Activated naive CD8-positive, alpha-beta T cell treated with anti-CD3 and anti-CD28 coated beads for 36 hours (primary cell): Measurements from ENCODE around the gene GHITM. TPM values are rescaled to one million over a fixed set of nuclear protein-coding genes. Genes with fewer than 3 reads are reported as not detected.
A peak's percentile ranks its signal among the peaks of the same experiment; 100 is the strongest.
"Not testable (repeated sequence)": the region's sequence is repeated elsewhere in the genome, so short reads cannot be mapped to it uniquely, and the experiment has no call there.

Source experiments
- DNase-seq: peaks from one replicate; pipeline ENCODE4 v3.0.0; 2021
- H3K27ac Mint-ChIP-seq: one replicate; pipeline ENCODE4 v1.8.0; 2022; ENCODE audit warnings: mild to moderate bottlenecking, moderate library complexity, mixed read lengths
- H3K27me3 Mint-ChIP-seq: one replicate; pipeline ENCODE4 v1.8.0; 2022; ENCODE audit warnings: mild to moderate bottlenecking, mixed read lengths
- H3K36me3 Mint-ChIP-seq: one replicate; pipeline ENCODE4 v1.8.0; 2021; ENCODE audit warnings: mild to moderate bottlenecking, mixed read lengths
- H3K4me1 Mint-ChIP-seq: one replicate; pipeline ENCODE4 v1.8.0; 2021; ENCODE audit warnings: mixed read lengths
- H3K4me3 Mint-ChIP-seq: one replicate; pipeline ENCODE4 v1.8.0; 2022; ENCODE audit warnings: mild to moderate bottlenecking, moderate library complexity, mixed read lengths
- H3K9me3 Mint-ChIP-seq: one replicate; pipeline ENCODE4 v1.8.0; 2022; ENCODE audit warnings: mixed read lengths
- total RNA-seq, 2 experiments: library from RNA; stranded (reverse); gene quantifications; one replicate each; pipeline ENCODE4 v1.2.3, GENCODE V29; 2021

Gene GHITM
- total RNA-seq, 2 experiments from 2014 or later: 218 to 227 TPM

DNA sequence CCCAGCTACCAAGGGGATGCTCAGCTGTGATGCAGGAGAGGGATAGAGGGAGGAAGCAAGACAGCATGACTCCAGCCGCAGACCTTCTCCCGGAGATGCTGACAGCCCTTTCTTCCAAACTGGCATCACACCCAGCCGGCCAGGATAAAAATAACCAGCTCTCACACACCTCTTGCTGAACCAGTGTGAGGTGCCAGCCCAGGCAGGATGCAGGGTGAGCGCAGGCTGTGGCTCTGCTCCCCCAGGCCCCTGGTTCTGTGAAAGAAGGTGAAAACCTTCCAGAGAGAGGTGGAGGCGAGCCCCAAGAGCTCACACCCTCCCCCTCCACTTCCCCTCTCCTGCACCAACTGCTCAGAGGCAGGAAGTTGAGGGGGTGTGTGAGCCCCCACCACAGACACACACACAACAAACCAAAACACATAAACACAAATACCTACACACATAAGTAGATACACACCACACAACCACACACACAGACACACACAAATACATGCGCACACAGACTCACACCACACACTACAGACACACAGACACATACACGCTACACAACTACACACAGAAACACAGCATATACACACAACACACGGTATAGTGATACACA is 38.3 kb downstream of the GHITM start:
- Mint-ChIP-seq H3K27me3 (no peaks in the 10 kb centered on the region), H3K4me1 (peaks cover 8% of the 10 kb centered on the region), H3K36me3 (no peaks in the 10 kb centered on the region), H3K4me3 (no peak overlapping the region), H3K27ac (no peak overlapping the region), H3K9me3 (no peaks in the 10 kb centered on the region)
- peak; percentile 34 for DNase-seq

DNA sequence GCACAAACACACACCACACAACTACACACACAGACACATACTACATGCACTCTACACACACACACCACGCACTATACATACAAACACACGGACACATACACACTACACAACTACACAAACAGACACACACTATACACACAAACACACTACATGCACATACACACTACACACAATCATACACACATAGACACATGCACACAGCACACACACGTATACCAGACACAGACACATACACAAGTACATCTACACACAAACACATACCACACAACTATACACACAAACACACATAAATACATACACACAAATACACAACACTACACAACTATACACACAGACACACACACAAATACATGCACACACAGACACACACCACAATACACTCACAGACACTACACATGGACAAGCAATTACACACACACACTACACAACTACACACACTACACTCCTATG is 38.9 kb downstream of the GHITM start:
- DNase-seq: no peak
- H3K27me3 Mint-ChIP-seq: no peaks in the 10 kb centered on the region
- H3K36me3 Mint-ChIP-seq: no peaks in the 10 kb centered on the region
- no peak overlapping the region for H3K27ac Mint-ChIP-seq
- H3K9me3 Mint-ChIP-seq: no peaks in the 10 kb centered on the region
- H3K4me1 Mint-ChIP-seq: peaks cover 8% of the 10 kb centered on the region
- H3K4me3 Mint-ChIP-seq: no peak overlapping the region

DNA sequence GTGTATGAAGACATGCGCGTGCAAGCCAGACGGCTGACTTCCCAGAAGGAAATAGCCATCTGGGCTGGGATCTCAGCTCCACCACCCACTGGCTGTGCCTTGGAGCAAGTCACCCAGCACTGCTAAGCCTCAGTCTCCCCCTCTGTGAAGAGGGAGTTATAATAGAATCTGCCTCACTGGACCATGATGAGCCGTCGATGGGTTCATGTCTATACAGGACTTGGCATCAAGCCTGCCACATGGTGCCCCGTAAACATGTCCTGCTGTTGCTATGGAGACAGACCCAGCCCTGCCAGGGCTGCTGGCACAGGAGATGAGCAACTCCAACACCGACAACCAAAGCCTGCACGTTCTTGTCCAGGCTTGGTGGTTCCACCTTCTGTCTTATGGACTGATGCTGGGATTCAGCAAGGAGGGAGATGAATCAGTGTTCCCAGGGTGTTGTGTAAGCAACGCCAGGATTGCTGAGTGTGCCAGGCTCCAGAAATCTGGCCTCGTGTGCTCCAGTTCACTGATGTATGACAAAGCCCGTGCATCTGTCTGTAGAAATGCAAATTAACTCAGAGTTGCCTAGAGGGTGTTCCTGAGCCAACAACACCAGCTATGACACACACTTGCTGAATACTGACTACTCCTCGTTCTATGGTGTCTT is 39.9 kb downstream of the GHITM start:
- no peaks in the 10 kb centered on the region for H3K27me3 Mint-ChIP-seq
- H3K4me3 Mint-ChIP-seq: no peak overlapping the region
- no peak overlapping the region for H3K27ac Mint-ChIP-seq
- no peak for DNase-seq
- peaks cover 8% of the 10 kb centered on the region for H3K4me1 Mint-ChIP-seq
- no peaks in the 10 kb centered on the region for H3K9me3 Mint-ChIP-seq
- H3K36me3 Mint-ChIP-seq: no peaks in the 10 kb centered on the region

DNA sequence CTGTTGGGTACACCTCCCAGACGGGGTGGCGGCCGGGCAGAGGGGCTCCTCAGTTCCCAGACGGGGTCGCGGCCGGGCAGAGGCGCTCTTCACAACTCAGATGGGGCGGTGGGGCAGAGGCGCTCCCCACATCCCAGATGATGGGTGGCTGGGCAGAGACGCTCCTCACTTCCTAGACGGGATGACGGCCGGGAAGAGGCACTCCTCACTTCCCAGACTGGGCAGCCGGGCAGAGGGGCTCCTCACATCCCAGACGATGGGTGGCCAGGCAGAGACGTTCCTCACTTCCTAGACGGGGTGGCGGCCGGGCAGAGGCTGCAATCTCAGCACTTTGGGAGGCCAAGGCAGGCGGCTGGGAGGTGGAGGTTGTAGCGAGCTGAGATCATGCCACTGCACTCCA is 41.1 kb downstream of the GHITM start:
- not testable (repeated sequence) for H3K27ac Mint-ChIP-seq, H3K36me3 Mint-ChIP-seq, H3K27me3 Mint-ChIP-seq, H3K4me3 Mint-ChIP-seq, H3K4me1 Mint-ChIP-seq, H3K9me3 Mint-ChIP-seq, DNase-seq

DNA sequence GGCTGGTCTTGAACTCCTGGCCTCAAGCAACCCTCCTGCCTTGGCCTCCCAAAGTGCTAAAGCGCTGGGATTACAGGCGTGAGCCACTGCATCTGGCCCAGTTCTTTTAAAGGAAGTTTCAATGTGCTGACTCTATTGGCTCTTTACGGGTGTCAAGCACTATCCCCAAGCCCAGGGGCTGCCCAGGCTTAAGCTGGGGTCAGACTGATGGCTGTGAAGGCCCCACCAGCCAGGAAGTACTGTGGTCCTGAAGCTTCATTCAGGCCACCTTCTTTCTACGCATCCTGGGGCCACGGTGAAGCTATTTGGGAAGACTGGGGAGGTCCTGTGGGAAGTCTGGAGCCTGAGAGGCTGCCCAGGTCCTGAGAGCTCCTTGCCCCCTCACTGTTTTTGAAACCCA is 42.3 kb downstream of the GHITM start:
- Mint-ChIP-seq H3K27ac (no peak overlapping the region), H3K4me1 (peaks cover 6% of the 10 kb centered on the region), H3K36me3 (no peaks in the 10 kb centered on the region), H3K9me3 (no peaks in the 10 kb centered on the region), H3K27me3 (no peaks in the 10 kb centered on the region), H3K4me3 (no peak overlapping the region)
- no peak for DNase-seq

DNA sequence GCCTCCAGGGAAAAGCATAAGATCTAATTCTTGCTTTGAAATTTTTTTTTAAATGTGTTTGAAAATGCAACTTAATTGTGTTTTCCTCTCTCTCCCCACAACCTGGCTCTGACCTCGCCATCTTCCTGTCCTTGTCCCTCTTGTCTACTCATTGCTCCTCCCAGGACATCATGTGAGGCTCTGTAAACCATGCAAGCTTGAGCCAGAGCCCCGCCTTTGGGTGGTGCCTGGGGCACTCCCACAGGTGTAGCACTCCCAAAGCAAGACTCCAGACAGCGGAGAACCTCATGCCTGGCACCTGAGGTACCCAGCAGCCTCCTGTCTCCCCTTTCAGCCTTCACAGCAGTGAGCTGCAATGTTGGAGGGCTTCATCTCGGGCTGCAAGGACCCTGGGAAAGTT is 45.2 kb downstream of the GHITM start:
- H3K27ac Mint-ChIP-seq: no peak overlapping the region
- no peaks in the 10 kb centered on the region for H3K27me3 Mint-ChIP-seq
- H3K36me3 Mint-ChIP-seq: no peaks in the 10 kb centered on the region
- no peak for DNase-seq
- H3K9me3 Mint-ChIP-seq: no peaks in the 10 kb centered on the region
- no peaks in the 10 kb centered on the region for H3K4me1 Mint-ChIP-seq
- H3K4me3 Mint-ChIP-seq: no peak overlapping the region

DNA sequence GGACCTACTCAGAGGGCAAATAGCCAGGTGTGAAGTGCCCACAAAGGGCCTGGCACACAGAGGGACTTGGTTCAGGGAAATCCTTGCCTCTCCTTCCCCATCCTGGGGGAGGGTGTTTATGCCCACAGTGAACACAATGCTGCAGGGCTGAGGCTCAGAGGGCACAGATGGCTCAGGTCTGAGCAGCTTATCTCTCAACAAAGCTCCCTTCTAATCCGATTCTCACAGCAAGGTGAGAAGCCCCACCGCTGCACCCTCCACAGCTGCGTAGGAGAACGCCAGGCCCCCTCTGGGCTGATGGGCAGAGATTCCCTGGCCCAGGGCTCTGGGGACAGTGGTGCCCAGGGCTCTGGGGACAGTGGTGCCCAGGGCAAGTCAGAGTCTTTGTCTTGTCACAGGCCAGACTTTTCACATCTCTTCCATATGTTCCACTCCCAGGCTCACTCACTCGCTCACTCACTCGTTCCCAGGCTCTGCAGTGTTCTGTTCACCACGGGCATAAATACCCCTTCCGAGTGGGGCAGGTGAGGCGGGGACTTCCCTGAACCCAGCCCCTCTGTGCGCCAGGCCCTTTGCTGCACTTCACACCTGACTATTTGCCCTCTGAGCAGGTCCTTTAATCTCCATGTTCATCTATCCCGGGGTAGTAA is 46.3 kb downstream of the GHITM start:
- H3K4me1 Mint-ChIP-seq: peaks cover 2% of the 10 kb centered on the region

DNA sequence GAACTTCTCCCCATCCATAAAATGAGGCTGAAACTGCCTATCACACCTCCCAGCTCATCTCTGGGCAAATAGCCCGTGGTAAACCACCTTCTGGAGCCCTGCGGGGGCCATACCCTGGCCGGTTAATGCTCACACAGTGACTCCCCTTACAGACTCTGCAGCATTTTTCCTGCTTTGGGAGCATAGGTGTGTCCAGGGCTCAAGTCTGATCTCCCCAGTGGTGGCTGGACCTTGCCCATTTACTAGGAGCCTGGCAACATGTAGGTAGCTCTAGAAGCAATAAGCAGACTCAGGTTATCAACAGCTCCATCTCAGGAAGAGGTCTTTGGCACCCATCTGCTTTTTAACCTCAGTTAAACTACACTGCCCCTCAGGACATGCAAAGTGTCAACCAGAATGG is 49.5 kb downstream of the GHITM start:
- Mint-ChIP-seq H3K4me3 (no peak overlapping the region), H3K27me3 (peaks cover 6% of the 10 kb centered on the region), H3K9me3 (no peaks in the 10 kb centered on the region), H3K4me1 (peaks cover 11% of the 10 kb centered on the region), H3K27ac (no peak overlapping the region), H3K36me3 (no peaks in the 10 kb centered on the region)
- DNase-seq: no peak

More for the DNA sequence above, 46.3 kb downstream of the GHITM start:
- Mint-ChIP-seq H3K4me3 (no peak overlapping the region), H3K36me3 (no peaks in the 10 kb centered on the region), H3K27ac (no peak overlapping the region), H3K27me3 (no peaks in the 10 kb centered on the region), H3K9me3 (no peaks in the 10 kb centered on the region)
- DNase-seq: no peak

DNA sequence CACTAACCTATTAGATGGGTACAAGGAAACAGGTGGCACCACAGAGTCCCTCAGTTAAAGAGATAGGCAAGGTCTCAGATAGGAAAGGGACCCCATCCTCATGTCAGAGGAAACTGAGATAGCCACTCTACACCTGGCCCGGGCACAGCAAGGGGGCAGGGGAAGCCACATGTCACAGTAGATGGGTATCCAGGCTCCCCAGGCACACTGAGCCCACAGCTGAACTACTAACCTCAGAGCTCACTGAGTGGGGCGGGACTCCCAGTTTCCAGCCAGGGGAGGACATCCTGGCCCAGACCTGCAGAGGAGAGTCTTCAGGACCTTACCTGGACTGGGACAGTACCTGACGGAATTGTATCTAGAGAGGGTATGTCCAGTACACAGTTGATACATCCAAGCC is 51.3 kb downstream of the GHITM start:
- H3K36me3 Mint-ChIP-seq: no peaks in the 10 kb centered on the region
- H3K27ac Mint-ChIP-seq: no peak overlapping the region
- no peak overlapping the region for H3K4me3 Mint-ChIP-seq
- peaks cover 13% of the 10 kb centered on the region for H3K4me1 Mint-ChIP-seq
- H3K9me3 Mint-ChIP-seq: no peaks in the 10 kb centered on the region
- DNase-seq: no peak
- peaks cover 18% of the 10 kb centered on the region for H3K27me3 Mint-ChIP-seq

DNA sequence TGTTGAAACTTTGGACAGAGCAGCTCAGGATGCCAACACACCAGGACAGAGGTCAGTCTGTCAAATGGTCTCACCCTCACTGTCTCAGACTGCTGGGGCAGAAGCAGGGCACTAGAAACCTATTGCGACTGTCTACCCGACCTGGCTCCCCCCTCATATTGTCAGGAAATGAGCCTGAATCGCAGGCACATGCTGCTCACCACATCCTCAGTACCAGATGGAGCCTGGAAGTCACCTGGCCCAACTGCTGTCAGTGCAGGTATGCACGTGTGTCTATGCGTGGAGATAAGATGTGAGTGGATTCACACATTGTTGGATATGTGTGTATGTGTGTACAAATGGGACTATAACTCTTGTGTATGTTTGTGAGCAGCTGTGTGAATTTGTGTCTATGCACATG is 51.8 kb downstream of the GHITM start:
- H3K27ac Mint-ChIP-seq: no peak overlapping the region
- no peak for DNase-seq

DNA sequence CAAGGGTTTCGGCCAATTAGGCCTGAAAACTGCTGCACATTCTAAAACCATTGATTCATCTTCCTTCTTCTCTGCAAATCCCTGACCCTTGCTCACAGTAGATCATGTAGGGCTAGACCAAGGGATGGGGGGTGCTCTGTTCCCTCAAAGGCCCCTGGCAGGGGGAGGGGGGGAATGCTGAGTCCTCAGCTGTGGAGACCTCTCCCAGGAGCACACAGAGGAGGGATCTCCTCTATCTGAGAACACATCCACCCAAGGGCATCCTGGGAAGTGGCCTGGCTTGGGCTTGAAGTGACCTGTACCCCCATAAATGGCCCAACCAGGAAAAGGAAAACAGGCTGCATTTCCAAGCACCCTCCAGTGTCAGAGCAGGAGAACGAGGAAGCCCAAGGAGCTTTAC is 54.0 kb downstream of the GHITM start:
- Mint-ChIP-seq H3K4me1 (peaks cover 13% of the 10 kb centered on the region), H3K27me3 (peaks cover 28% of the 10 kb centered on the region), H3K9me3 (no peaks in the 10 kb centered on the region), H3K4me3 (no peak overlapping the region), H3K27ac (no peak overlapping the region), H3K36me3 (no peaks in the 10 kb centered on the region)
- DNase-seq: no peak

More for the DNA sequence above, 51.8 kb downstream of the GHITM start:
- Mint-ChIP-seq H3K27me3 (peaks cover 22% of the 10 kb centered on the region), H3K9me3 (no peaks in the 10 kb centered on the region), H3K4me3 (no peak overlapping the region), H3K36me3 (no peaks in the 10 kb centered on the region), H3K4me1 (peaks cover 13% of the 10 kb centered on the region)

DNA sequence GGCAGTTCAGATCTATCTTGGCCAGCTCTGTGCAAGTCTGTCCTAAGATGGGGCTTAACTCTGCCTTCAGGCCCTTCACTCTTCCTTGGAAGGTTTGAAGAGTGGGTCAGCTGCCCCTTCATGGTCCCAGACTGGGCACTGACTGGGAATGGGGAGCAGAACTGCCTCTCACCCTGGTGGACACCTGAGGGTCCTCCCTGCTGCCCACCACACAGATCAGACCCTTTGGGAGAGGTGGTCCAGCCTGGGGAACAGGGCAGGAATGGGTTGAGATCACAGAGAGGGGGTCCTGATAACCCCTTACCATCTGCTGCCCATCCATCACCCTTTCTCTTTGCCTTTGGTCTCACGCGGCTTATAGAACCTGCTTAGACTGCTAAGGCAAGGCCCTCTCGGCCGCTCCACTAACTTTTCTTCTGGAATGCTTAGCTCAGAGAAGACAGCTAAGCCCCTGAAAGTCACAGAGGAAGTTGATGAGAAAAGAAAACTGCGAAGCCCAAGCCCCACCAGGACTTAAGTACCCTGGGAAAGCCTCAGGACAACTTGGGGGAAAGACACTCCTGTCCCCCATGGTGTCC is 54.6 kb downstream of the GHITM start:
- peaks cover 28% of the 10 kb centered on the region for H3K27me3 Mint-ChIP-seq
- H3K4me3 Mint-ChIP-seq: peak overlapping the region; percentile 33
- H3K4me1 Mint-ChIP-seq: peaks cover 13% of the 10 kb centered on the region
- DNase-seq: no peak
- no peaks in the 10 kb centered on the region for H3K36me3 Mint-ChIP-seq
- no peak overlapping the region for H3K27ac Mint-ChIP-seq
- H3K9me3 Mint-ChIP-seq: no peaks in the 10 kb centered on the region

DNA sequence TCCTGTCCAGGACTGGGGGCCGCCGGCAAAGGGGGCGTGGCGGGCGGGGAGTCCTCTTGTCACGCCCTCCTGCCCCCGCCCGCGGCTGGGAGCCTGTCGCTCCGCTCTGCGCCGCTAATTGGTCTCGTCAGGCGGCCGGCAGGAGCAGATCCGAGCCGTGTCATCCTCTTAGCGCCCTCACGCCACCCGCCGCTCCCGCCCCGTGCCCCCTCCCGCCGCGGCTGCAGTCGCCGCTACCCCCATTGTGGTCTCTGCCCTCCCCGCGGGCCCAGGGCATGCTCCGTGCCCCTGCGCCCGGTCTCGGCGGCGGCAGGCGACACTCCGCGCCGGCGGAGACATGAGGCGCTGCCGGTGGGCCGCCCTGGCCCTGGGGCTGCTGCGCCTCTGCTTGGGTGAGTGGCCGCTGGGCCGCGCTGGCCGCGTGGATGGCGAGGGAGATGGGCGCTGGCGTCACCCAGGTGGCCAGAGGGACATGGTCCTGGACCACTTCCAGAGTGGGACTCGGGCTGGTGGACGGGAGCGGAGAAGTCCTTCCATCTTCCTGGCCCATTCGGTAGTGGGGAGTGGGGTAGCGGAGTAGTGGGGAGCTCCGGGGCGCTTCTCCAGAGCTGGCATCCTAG is 55.2 kb downstream of the GHITM start, which contains the start of gene CDHR1:
Gene CDHR1 (plus strand): TSS at position 114 of the 620 bp plus-strand sequence. CDS start 224 bp downstream, at position 338.
- Mint-ChIP-seq H3K36me3 (no peaks in the 10 kb centered on the region), H3K9me3 (no peaks in the 10 kb centered on the region), H3K4me1 (peaks cover 13% of the 10 kb centered on the region), H3K27me3 (peaks cover 28% of the 10 kb centered on the region), H3K4me3 (peak within 1 kb of the TSS; percentile 49), H3K27ac (no peak within 1 kb of the TSS)
- DNase-seq: peak; percentile 60

DNA sequence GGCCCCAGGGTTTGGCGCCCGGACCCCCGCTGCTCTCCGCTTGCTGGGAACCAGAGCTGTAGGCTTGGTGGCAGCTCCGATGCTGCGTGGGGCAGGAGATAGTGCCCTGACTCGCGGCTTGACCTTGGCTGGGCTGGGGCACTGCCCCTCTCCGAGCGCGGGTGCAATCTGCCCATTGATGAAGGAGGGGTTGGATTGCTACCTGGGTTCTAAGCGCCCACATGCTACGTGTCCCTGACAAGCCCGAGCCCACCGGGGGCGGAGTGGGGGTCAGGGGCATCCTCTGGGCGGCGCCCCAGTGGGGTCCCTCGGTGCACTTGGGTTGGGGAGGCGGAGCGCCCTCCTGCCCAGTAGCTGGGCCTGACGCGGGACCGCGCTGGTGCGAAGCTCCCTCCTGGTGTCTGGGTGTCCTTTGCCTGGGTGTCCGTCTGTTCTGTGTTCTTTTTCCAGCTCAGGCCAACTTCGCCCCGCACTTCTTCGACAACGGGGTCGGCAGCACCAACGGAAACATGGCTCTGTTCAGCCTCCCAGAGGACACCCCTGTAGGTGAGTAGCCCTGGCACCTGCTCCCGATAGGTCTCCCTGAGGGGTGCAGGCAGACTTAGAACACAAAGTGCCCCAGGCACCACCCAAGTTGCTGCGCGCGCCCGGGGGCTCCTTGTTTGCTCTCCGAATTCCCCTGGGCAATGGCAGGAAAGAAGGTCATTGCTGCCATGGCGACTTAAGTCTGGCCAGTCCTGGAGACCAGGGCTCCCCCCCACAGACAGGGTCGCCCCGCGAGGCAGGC is 55.9 kb downstream of the GHITM start:
- Mint-ChIP-seq H3K27ac (no peak overlapping the region), H3K27me3 (peaks cover 28% of the 10 kb centered on the region), H3K9me3 (no peaks in the 10 kb centered on the region), H3K4me1 (peaks cover 13% of the 10 kb centered on the region), H3K4me3 (peak overlapping the region; percentile 49), H3K36me3 (no peaks in the 10 kb centered on the region)
- DNase-seq: no peak
